ENCODE data around the gene TENT5A.

The TENT5A gene

GRCh38 chr6:81714684-81715083 is 37.8 kb downstream of the TENT5A start:
- H3K27ac Mint-ChIP-seq, result no peak overlapping the region

GRCh38 chr6:81713205-81713604 is 39.3 kb downstream of the TENT5A start:
- DNase-seq, result no peak
- H3K27ac Mint-ChIP-seq, result no peak overlapping the region
- no peaks in the 10 kb centered on the region for H3K9me3 Mint-ChIP-seq
- H3K4me3 Mint-ChIP-seq, result no peak overlapping the region
- H3K4me1 Mint-ChIP-seq, result no peaks in the 10 kb centered on the region
- H3K27me3 Mint-ChIP-seq, result no peaks in the 10 kb centered on the region
- ATAC-seq, result no peak

More at GRCh38 chr6:81714684-81715083, 37.8 kb downstream of the TENT5A start:
- ATAC-seq (no peak), DNase-seq (no peak)
- Mint-ChIP-seq H3K27me3 (no peaks in the 10 kb centered on the region), H3K4me3 (no peak overlapping the region), H3K4me1 (no peaks in the 10 kb centered on the region), H3K9me3 (no peaks in the 10 kb centered on the region)

GRCh38 chr6:81708113-81708699 is 44.3 kb downstream of the TENT5A start:
- DNase-seq, result no peak
- Mint-ChIP-seq H3K27ac (no peak overlapping the region), H3K4me1 (no peaks in the 10 kb centered on the region), H3K27me3 (no peaks in the 10 kb centered on the region), H3K9me3 (no peaks in the 10 kb centered on the region), H3K4me3 (no peak overlapping the region)
- no peak for ATAC-seq

GRCh38 chr6:81704700-81705099 is 47.8 kb downstream of the TENT5A start:
- H3K4me1 Mint-ChIP-seq, result no peaks in the 10 kb centered on the region
- no peaks in the 10 kb centered on the region for H3K9me3 Mint-ChIP-seq
- H3K27me3 Mint-ChIP-seq, result no peaks in the 10 kb centered on the region
- DNase-seq (no peak), ATAC-seq (no peak)
- H3K4me3 Mint-ChIP-seq, result no peak overlapping the region
- H3K27ac Mint-ChIP-seq, result peak overlapping the region in 1 of 2 donors; percentile 34

GRCh38 chr6:81700414-81700813 is 52.1 kb downstream of the TENT5A start:
- Mint-ChIP-seq H3K9me3 (no peaks in the 10 kb centered on the region), H3K4me3 (no peak overlapping the region), H3K27ac (no peak overlapping the region), H3K27me3 (no peaks in the 10 kb centered on the region), H3K4me1 (no peaks in the 10 kb centered on the region)
- no peak for ATAC-seq
- DNase-seq, result no peak

- no peaks in the 10 kb centered on the region for H3K27me3 Mint-ChIP-seq
- no peaks in the 10 kb centered on the region for H3K4me1 Mint-ChIP-seq
- ATAC-seq (no peak), DNase-seq (no peak)
- H3K27ac Mint-ChIP-seq, result no peak overlapping the region
- no peaks in the 10 kb centered on the region for H3K9me3 Mint-ChIP-seq
- no peak overlapping the region for H3K4me3 Mint-ChIP-seq
These were observed 54.9 kb downstream of the TENT5A start for GRCh38 chr6:81697559-81697958.

GRCh38 chr6:81696524-81696923 is 56.0 kb downstream of the TENT5A start:
- no peak for ATAC-seq
- no peaks in the 10 kb centered on the region for H3K9me3 Mint-ChIP-seq

More at GRCh38 chr6:81696524-81696923, 56.0 kb downstream of the TENT5A start:
- no peak for DNase-seq
- H3K4me1 Mint-ChIP-seq, result no peaks in the 10 kb centered on the region
- H3K27ac Mint-ChIP-seq, result no peak overlapping the region
- H3K4me3 Mint-ChIP-seq, result no peak overlapping the region
- H3K27me3 Mint-ChIP-seq, result no peaks in the 10 kb centered on the region

Measured in stimulated activated naive CD8-positive, alpha-beta T cell treated with anti-CD3 and anti-CD28 coated beads, Interleukin-15, amount 100 ng/mL, for 72 hours (primary cell).